ENCODE data around the gene XK. TPM values are rescaled to one million over a fixed set of nuclear protein-coding genes. Genes with fewer than 3 reads are reported as not detected.
A peak's percentile ranks its signal among the peaks of the same experiment; 100 is the strongest.

Gene XK
- total RNA-seq, 1 donor from 2014 or later: 1.7 TPM

- DNase-seq (ENCODE audit: extremely low spot score, unreplicated experiment): no peak
- peaks cover 3% of the 10 kb centered on the region for H3K9me3 Mint-ChIP-seq
- no peaks in the 10 kb centered on the region for H3K36me3 Mint-ChIP-seq
- no peaks in the 10 kb centered on the region for H3K4me1 Mint-ChIP-seq (ENCODE audit: unreplicated experiment)
- no peak for TF ChIP-seq CTCF (conservative IDR thresholded peaks at IDR 0.05)
- no peak overlapping the region for H3K4me3 Mint-ChIP-seq
- no peak overlapping the region for H3K27ac Mint-ChIP-seq
- peaks cover 3% of the 10 kb centered on the region for H3K27me3 Mint-ChIP-seq
These were observed 6.4 kb upstream of the XK start for GRCh38 chrX:37679230-37679629.

DNA sequence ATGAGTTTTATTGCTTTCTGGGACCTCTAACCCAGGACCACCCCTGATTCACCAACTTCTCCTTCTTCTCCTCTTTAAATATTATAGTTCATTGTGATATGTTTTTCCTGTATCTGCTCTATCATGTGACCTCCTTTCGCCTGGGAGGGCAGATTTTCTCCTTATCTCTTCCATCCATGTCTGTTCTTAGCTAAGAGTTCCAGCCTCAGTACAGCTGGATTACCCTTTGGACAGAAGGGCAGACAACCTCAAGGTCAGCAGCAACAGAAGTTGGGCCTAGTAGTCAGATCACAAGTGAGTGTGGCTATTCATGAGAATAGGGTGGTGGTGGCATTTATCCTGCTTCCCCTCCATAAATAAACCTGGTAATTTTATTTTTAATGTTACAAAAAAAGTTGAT, 5.7 kb upstream of the XK start:
- no peaks in the 10 kb centered on the region for H3K4me1 Mint-ChIP-seq (ENCODE audit: unreplicated experiment)
- TF ChIP-seq CTCF (conservative IDR thresholded peaks at IDR 0.05): no peak
- no peak for DNase-seq (ENCODE audit: extremely low spot score, unreplicated experiment)
- no peak overlapping the region for H3K4me3 Mint-ChIP-seq
- no peak overlapping the region for H3K27ac Mint-ChIP-seq
- no peaks in the 10 kb centered on the region for H3K36me3 Mint-ChIP-seq
- peaks cover 3% of the 10 kb centered on the region for H3K27me3 Mint-ChIP-seq
- peaks cover 3% of the 10 kb centered on the region for H3K9me3 Mint-ChIP-seq

GRCh38 chrX:37684426-37684825, 1.2 kb upstream of the XK start:
- Mint-ChIP-seq H3K9me3 (peaks cover 3% of the 10 kb centered on the region), H3K27ac (no peak overlapping the region)
- TF ChIP-seq CTCF (conservative IDR thresholded peaks at IDR 0.05): no peak

DNA sequence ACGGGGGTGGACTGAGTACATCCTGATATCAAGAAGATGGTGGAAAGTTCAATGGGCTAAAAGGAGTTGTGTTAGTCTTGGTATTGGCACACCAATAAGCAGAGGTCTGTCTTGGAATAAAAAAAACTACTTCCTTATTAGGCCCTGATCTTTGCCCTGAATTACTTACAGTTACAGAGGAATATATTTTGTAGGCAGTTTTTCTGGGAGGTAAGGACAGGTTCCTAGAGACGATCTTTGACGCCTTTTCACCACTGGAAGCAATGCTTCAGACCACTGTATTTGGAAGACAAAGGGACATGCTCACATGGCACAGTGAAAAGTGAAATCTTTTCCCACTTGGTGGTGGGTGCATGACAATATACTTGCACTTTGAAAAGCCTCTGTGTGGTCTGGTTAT, 618 bp upstream of the XK start:
- peaks cover 3% of the 10 kb centered on the region for H3K9me3 Mint-ChIP-seq
- DNase-seq (ENCODE audit: extremely low spot score, unreplicated experiment): no peak
- no peak overlapping the region for H3K27ac Mint-ChIP-seq
- peak overlapping the region; percentile 31 for H3K4me3 Mint-ChIP-seq
- TF ChIP-seq CTCF (conservative IDR thresholded peaks at IDR 0.05): no peak
- peaks cover 10% of the 10 kb centered on the region for H3K27me3 Mint-ChIP-seq
- H3K36me3 Mint-ChIP-seq: no peaks in the 10 kb centered on the region
- no peaks in the 10 kb centered on the region for H3K4me1 Mint-ChIP-seq (ENCODE audit: unreplicated experiment)

More at GRCh38 chrX:37684426-37684825, 1.2 kb upstream of the XK start:
- peak overlapping the region; percentile 31 for H3K4me3 Mint-ChIP-seq
- H3K4me1 Mint-ChIP-seq (ENCODE audit: unreplicated experiment): no peaks in the 10 kb centered on the region
- H3K36me3 Mint-ChIP-seq: no peaks in the 10 kb centered on the region
- no peak for DNase-seq (ENCODE audit: extremely low spot score, unreplicated experiment)
- peaks cover 10% of the 10 kb centered on the region for H3K27me3 Mint-ChIP-seq

GRCh38 chrX:37686369-37686995, 891 bp downstream of the XK start:
- H3K4me1 Mint-ChIP-seq (ENCODE audit: unreplicated experiment): no peaks in the 10 kb centered on the region
- no peak overlapping the region for H3K27ac Mint-ChIP-seq
- peaks cover 10% of the 10 kb centered on the region for H3K27me3 Mint-ChIP-seq
- H3K9me3 Mint-ChIP-seq: peaks cover 2% of the 10 kb centered on the region
- H3K36me3 Mint-ChIP-seq: no peaks in the 10 kb centered on the region
- H3K4me3 Mint-ChIP-seq: peak overlapping the region; percentile 78
- no peak for DNase-seq (ENCODE audit: extremely low spot score, unreplicated experiment)
- no peak for TF ChIP-seq CTCF (conservative IDR thresholded peaks at IDR 0.05)
